Dermis microvascular lymphatic vessel endothelial cell (primary cell): ENCODE results near the gene SOX11. TPM values are rescaled to one million over a fixed set of nuclear protein-coding genes. Genes with fewer than 3 reads are reported as not detected.

Experiments used
- DNase-seq, 2 donors: peaks; one replicate each; pipeline versions ENCODE4 v3.0.0 to v3.0.0-alpha.2; 2010; ENCODE audit warnings: low read depth in 2 of 2
- total RNA-seq: library from RNA; depleted of rRNA; stranded (reverse); fragments of >200 nt; gene quantifications from 2 replicates; pipeline ENCODE4 v1.2.1, GENCODE V29; 2014

The SOX11 gene
- total RNA-seq, 1 donor from 2014 or later, result not detected

DNA sequence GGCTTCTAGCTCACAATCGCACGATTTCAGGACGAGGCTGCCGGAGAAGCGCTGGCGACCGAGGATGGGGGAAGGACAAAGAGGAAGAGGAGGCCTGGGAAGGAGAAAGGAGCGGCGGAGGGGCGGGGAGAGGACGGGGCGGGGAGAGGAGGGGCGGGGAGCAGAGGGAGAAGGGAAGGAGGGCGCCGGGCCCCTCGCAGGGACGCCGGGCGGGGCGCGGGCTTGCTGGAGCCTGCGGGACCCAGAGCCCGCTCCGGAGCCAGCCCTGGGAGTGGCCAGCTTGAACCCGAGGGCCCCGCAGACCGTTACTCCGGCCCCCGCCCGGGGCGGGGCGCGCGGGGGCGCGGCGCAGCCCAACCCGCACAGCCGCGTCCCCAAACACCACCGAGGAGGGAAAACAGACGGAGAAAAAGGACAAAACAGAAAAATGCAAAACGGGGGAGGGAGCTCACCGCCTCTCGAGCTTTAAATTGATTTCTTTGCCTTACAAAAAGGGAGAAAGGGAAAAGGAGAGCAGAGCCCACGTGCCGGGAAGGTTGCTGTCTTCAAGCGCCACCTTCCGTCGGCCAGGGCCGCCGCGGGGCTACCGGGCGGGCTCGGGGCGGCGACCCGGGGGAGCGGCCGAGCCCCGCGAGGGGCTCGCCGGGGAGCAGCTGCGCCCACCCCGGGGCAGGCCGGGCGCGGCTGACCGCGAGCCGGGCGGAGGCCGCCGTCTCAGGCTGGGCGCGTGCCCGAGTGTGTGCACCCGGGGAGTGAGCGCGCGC lies 781 bp upstream of the SOX11 start:
- DNase-seq, result no peak

DNA sequence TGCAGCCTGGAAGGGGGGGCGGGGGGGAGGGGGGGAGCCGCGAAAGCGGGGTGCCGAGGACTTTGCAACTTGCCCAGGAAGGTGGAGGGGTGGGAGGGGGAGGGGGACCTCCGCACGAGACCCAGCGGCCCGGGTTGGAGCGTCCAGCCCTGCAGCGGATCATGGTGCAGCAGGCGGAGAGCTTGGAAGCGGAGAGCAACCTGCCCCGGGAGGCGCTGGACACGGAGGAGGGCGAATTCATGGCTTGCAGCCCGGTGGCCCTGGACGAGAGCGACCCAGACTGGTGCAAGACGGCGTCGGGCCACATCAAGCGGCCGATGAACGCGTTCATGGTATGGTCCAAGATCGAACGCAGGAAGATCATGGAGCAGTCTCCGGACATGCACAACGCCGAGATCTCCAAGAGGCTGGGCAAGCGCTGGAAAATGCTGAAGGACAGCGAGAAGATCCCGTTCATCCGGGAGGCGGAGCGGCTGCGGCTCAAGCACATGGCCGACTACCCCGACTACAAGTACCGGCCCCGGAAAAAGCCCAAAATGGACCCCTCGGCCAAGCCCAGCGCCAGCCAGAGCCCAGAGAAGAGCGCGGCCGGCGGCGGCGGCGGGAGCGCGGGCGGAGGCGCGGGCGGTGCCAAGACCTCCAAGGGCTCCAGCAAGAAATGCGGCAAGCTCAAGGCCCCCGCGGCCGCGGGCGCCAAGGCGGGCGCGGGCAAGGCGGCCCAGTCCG lies 540 bp downstream of the SOX11 start:
- peak in 1 of 2 donors; percentile 1 for DNase-seq

GRCh38 chr2:5693287-5694201 lies 1.4 kb downstream of the SOX11 start:
- no peak for DNase-seq

DNA sequence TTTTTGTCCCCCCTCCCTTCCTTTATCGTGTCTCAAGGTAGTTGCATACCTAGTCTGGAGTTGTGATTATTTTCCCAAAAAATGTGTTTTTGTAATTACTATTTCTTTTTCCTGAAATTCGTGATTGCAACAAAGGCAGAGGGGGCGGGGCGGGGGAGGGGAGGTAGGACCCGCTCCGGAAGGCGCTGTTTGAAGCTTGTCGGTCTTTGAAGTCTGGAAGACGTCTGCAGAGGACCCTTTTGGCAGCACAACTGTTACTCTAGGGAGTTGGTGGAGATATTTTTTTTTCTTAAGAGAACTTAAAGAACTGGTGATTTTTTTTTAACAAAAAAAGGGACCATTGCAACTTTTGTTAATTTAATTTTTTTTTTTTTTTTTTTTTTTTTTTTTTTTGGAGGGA lies 2.1 kb downstream of the SOX11 start:
- DNase-seq, result no peak

DNA sequence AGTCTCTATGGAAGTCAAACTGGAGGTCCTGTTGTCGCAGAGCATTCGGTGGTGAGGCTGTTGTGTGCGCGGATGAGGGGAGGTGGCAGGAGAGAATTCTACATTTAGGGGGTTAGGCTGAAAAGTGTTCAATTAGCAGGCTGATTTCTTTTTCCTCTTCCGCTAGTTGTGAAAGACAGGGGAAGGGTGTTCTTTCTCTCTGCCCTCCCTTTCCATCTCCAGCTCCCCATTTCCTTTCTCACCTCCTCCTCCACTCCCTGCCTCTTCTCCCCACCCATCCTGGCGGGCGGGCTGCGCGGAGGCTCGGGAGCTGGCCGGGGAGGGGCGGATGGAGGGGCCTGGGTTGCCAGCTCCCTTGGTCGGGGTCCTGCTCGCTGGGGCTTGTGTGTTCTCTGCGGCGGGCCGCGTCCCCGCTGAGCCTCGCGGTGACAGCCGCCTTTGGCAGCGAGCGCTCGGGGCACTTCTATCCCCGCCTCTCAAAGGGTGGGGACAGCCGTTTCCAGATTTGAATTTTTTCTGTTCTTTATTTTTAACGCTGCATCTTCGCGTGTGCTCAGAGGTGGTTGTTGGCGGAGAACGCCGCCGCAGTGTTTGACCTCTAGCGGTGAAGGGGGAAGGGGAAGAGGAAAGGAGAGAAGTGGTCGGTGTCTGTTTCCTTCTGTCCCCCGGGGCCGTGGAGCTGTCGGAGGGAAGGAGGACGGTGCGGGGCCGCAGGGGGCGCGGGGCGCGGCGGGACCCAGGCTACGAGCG lies 3.6 kb downstream of the SOX11 start:
- DNase-seq, result no peak

GRCh38 chr2:5696404-5696944 lies 4.3 kb downstream of the SOX11 start:
- DNase-seq, result no peak

DNA sequence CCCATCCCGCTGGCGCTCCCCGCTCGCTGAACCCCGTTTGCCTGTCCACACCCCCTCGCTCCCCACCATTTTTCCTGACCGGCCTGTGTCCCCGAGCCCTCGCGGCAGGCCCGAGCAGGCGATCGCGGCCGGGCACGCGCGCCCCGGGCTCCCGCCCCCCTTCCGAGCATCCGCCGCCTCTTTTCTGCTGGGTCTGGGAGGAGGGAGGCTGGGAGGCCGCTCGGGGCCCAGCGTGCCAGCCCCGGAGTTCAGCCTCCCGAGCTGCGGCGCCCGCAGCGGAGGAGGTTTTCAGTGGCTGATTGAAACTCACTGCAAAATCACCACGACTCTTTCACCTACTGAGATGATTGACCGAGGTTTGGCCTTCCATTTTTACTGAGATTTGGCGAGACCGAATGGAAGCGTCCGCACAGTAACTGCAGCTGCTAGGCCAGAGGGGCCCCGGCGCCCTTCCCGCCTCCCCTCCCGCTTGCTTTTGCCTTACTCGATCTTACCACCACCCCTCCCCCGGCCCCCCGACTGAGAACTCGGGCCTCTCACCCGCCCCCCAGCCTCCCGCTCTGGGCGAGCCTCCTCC lies 4.8 kb downstream of the SOX11 start:
- DNase-seq, result no peak

- no peak for DNase-seq
Measured at GRCh38 chr2:5697562-5697961, 5.4 kb downstream of the SOX11 start.

GRCh38 chr2:5698134-5698533 lies 6.0 kb downstream of the SOX11 start:
- DNase-seq, result no peak

DNA sequence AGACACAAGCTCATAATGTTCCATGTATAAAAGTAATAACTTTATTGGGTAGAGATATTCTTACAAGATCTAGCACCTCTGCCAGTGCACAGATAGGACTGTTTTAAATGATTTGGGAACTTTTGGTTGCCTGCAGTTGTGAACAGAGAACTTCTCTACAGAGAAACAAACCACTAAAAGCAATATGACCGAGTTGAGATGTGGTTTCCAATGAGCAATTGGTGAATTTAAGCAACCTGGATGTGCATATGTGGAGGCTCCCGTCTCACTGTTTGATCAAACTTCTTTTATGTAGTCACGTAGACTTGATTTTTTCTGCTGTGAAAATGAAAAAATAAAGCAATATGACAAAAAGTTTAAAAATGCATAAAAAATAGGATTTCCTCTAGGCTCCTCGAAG lies 7.8 kb downstream of the SOX11 start:
- no peak for DNase-seq

DNA sequence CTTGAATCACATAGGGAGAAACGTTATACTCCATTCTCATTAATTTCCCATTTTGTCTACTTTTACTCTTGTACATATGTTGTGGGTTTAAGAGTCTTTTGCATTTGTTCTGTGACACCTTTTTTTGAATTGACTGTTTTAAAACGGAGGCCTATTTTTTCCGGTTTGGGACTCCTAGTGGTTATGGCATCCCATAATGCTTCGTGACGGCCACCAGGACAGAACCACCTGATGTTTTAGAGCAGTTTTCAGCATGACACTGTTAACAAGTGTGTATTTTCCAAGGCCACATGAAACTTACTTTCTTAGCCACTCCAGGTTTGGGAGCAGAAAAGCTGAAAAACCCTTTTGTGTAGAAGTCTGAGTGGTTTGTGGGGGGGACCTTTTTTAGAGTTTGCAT lies 8.4 kb downstream of the SOX11 start:
- no peak for DNase-seq

- DNase-seq, result no peak
Measured at GRCh38 chr2:5701266-5701665, 9.1 kb downstream of the SOX11 start.

- no peak for DNase-seq
Measured at GRCh38 chr2:5703166-5703565, 11.0 kb downstream of the SOX11 start.

DNA sequence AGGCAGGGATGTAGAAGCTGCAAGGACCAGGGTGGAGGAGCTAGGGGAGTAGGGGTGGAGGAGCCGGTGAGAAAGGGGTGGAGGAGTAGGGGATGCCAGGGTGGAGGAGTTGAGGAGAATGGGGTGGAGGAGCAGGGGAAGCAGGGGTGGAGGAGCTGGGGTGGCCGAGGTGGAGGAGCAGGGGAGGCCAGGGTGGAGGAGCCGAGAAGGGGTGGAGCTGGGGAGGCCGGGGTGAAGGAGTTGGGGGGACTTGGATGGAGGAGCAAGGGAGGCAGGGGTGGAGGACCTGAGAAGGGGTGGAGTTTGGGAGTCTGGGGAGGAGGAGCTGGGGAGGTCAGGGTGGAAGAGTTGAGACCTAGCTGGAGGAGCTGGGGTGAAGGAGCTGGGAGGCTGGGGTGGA lies 13.3 kb downstream of the SOX11 start:
- no peak for DNase-seq

- DNase-seq, result no peak
Measured at GRCh38 chr2:5706717-5707455, 14.7 kb downstream of the SOX11 start.

DNA sequence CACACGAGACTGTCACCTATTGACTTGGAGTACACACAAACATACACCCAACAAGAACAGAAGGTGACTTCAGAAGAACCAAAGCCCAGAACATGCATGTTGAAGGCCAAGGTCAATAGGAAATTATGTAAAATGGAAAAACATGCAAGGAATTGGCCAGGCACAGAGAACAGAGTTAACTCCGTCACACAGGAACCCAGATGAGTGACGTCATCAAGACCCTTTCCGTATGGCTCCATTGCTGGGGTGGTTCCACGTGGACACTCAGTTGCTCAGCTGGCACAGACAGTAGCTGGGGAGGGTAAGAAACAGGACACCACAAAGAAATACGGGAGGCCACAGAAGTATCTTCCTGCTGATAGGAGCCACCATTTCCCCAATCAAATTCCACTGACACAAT lies 18.4 kb downstream of the SOX11 start:
- no peak for DNase-seq

- no peak for DNase-seq
Measured at GRCh38 chr2:5713101-5713500, 20.9 kb downstream of the SOX11 start.

- no peak for DNase-seq
Measured at GRCh38 chr2:5719629-5720334, 27.6 kb downstream of the SOX11 start.

DNA sequence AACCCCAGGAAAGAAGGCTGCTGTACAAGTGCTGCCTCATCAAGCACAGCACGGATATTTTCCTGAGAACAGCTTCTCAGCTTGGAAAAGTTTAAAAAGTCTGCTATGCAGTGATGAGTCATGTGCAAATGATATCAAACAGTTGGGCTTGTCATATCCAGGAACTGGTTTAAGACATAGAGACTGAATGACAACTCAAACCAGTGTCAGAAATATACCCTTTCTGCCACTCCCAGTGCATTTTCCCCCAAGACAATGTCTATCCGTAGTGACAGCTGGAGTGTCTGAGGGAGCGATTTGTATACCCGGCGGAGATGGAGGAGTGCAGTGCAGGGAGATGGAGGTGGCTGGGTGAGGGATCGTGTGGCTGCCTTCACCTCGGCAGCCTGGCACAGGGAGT lies 28.2 kb downstream of the SOX11 start:
- DNase-seq, result no peak
